Islet of Langerhans (tissue), 1 donor: ENCODE measurements around the gene ITM2B.
A peak's percentile ranks its signal among the peaks of the same experiment; 100 is the strongest.

Source experiments
- FAIRE-seq: peaks from one replicate; lab custom pipeline; 2011; peaks lifted over from hg19 to GRCh38; lab: Jason Lieb, UNC

ITM2B gene

GRCh38 chr13:48260970-48261369, 28.0 kb downstream of the ITM2B start:
- no peak for FAIRE-seq

GRCh38 chr13:48263196-48263595, 30.2 kb downstream of the ITM2B start:
- no peak for FAIRE-seq

- peak; percentile 33 for FAIRE-seq
Observed at GRCh38 chr13:48264058-48264457, 31.1 kb downstream of the ITM2B start.

- no peak for FAIRE-seq
Observed at GRCh38 chr13:48265217-48265815, 32.3 kb downstream of the ITM2B start.

GRCh38 chr13:48266150-48266549, 33.1 kb downstream of the ITM2B start:
- no peak for FAIRE-seq

- FAIRE-seq: no peak
Observed at GRCh38 chr13:48266701-48267639, 34.0 kb downstream of the ITM2B start.

GRCh38 chr13:48268019-48268418, 35.0 kb downstream of the ITM2B start:
- no peak for FAIRE-seq

GRCh38 chr13:48273346-48273745, 40.3 kb downstream of the ITM2B start:
- no peak for FAIRE-seq

- FAIRE-seq: no peak
Observed at GRCh38 chr13:48275507-48275906, 42.5 kb downstream of the ITM2B start.

GRCh38 chr13:48278806-48279205, 45.8 kb downstream of the ITM2B start:
- no peak for FAIRE-seq

- no peak for FAIRE-seq
Observed at GRCh38 chr13:48281556-48281955, 48.5 kb downstream of the ITM2B start.

GRCh38 chr13:48291730-48292129, 58.7 kb downstream of the ITM2B start:
- no peak for FAIRE-seq

- FAIRE-seq: no peak
Observed at GRCh38 chr13:48292650-48293049, 59.6 kb downstream of the ITM2B start.

- no peak for FAIRE-seq
Observed at GRCh38 chr13:48294653-48295052, 61.6 kb downstream of the ITM2B start.

GRCh38 chr13:48295271-48295670, 62.3 kb downstream of the ITM2B start:
- no peak for FAIRE-seq

- FAIRE-seq: no peak
Observed at GRCh38 chr13:48296528-48296927, 63.5 kb downstream of the ITM2B start.

GRCh38 chr13:48297131-48297786, 64.3 kb downstream of the ITM2B start:
- no peak for FAIRE-seq

- FAIRE-seq: no peak
Observed at GRCh38 chr13:48299591-48299990, 66.6 kb downstream of the ITM2B start.

- FAIRE-seq: no peak
Observed at GRCh38 chr13:48302871-48303358, 69.9 kb downstream of the ITM2B start.

- FAIRE-seq: no peak
Observed at GRCh38 chr13:48303359-48304142, 70.5 kb downstream of the ITM2B start, which contains the start of gene RB1. RB1 (plus strand) TSS chr13:48303751; CDS start chr13:48303913, 162 bp downstream.

- no peak for FAIRE-seq
Observed at GRCh38 chr13:48304143-48304876, 71.3 kb downstream of the ITM2B start.
